Measurements from ENCODE around the gene CSMD2.
"Not testable (repeated sequence)": the region's sequence is repeated elsewhere in the genome, so short reads cannot be mapped to it uniquely, and the experiment has no call there.

CSMD2 gene

DNA sequence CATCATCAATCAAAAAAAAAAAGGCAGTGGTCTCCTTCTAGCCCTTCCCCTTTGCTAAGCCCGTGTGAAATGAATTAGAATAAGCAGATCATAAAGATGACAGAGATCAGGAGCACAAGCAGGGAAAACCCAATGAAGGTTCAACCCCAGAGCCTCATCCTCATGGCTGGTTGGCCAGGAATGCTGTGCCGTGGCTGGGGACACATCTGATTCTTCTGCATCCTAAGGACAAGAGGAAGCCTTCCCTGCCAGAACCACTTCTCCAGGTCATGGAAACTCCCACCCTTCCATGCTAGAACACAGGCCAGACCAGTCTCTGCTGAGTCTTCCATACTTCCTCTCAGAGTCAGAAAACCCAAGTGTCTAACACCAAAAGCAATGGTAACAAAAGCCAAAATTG, 81.1 kb downstream of the CSMD2 start:
- H3K27me3 ChIP-seq (ENCODE audit: control insufficient read depth, insufficient read depth, low read length): no peaks in the 10 kb centered on the region
- no peaks in the 10 kb centered on the region for H3K36me3 ChIP-seq (ENCODE audit: control insufficient read depth, insufficient read depth, low read length)
- H3K4me3 ChIP-seq (ENCODE audit: low read length): no peak overlapping the region
- no peak overlapping the region for H3K27ac ChIP-seq (ENCODE audit: low read depth, low read length)
- H3K9ac ChIP-seq (ENCODE audit: low read length): no peak overlapping the region
- H3K4me1 ChIP-seq (ENCODE audit: control insufficient read depth, insufficient read depth, low read length): no peaks in the 10 kb centered on the region

DNA sequence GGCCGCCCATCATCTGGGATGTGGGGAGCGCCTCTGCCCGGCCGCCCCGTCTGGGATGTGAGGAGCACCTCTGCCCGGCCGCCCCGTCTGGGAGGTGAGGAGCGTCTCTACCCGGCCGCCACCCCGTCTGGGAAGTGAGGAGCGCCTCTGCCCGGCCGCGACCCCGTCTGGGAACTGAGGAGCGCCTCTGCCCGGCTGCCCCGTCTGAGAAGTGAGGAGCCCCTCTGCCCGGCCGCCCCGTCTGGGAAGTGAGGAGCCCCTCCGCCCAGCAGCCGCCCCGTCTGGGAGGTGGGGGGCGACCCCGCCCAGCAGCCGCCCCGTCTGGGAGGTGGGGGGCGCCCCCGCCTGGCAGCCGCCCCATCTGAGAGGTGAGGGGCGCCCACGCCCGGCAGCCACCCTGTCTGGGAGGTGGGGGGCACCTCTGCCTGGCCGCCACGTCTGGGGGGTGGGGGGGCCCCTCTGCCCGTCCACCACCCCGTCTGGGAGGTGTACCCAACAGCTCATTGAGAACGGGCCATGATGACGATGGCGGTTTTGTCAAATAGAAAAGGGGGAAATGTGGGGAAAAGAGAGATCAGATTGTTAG, 82.9 kb downstream of the CSMD2 start:
- not testable (repeated sequence) for H3K4me3 ChIP-seq (ENCODE audit: low read length); H3K36me3 ChIP-seq (ENCODE audit: control insufficient read depth, insufficient read depth, low read length); H3K9ac ChIP-seq (ENCODE audit: low read length); H3K4me1 ChIP-seq (ENCODE audit: control insufficient read depth, insufficient read depth, low read length); H3K27me3 ChIP-seq (ENCODE audit: control insufficient read depth, insufficient read depth, low read length); H3K27ac ChIP-seq (ENCODE audit: low read depth, low read length)

DNA sequence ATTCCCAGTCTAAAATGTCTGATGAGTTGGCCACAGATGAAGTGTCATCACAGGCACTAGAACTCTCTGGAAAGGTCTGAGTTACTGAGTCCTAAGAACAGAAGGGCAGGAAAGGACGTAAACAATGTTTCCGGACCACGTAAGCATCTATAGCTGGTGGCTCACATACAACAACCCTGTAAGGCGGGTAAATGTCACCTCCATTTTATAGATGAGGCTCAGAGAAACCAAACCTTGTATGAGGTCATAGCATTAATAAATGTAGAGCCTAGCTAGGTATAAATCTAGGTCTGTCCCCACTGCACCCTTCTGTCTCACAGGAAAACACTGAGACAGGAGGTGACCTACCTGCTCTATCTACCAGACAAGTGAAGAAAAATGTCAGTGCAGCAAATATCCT, 86.6 kb downstream of the CSMD2 start:
- no peaks in the 10 kb centered on the region for H3K27me3 ChIP-seq (ENCODE audit: control insufficient read depth, insufficient read depth, low read length)
- H3K4me1 ChIP-seq (ENCODE audit: control insufficient read depth, insufficient read depth, low read length): no peaks in the 10 kb centered on the region
- no peak overlapping the region for H3K9ac ChIP-seq (ENCODE audit: low read length)
- no peak overlapping the region for H3K4me3 ChIP-seq (ENCODE audit: low read length)
- H3K36me3 ChIP-seq (ENCODE audit: control insufficient read depth, insufficient read depth, low read length): no peaks in the 10 kb centered on the region
- no peak overlapping the region for H3K27ac ChIP-seq (ENCODE audit: low read depth, low read length)

DNA sequence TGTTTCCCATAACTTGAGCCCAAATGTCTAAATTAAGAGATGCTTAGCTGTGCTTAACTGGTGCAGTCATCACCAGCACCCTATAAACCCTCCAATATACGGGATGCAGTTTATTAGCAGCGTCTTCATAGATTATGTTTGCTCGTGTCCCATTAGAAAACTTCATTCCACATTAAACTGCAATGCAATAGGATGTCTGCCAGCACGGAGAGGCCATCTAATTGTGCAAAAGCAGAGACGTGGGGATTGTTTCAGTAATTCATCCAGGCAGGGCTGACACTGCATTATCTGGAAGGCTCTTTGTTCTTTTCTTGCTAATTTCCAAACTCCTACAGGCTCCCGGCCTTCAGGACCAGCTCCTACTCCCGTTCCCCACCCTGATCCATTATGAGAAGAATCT, 89.5 kb downstream of the CSMD2 start:
- no peak overlapping the region for H3K27ac ChIP-seq (ENCODE audit: low read depth, low read length)
- H3K36me3 ChIP-seq (ENCODE audit: control insufficient read depth, insufficient read depth, low read length): no peaks in the 10 kb centered on the region
- H3K4me1 ChIP-seq (ENCODE audit: control insufficient read depth, insufficient read depth, low read length): no peaks in the 10 kb centered on the region
- no peak overlapping the region for H3K4me3 ChIP-seq (ENCODE audit: low read length)
- H3K27me3 ChIP-seq (ENCODE audit: control insufficient read depth, insufficient read depth, low read length): no peaks in the 10 kb centered on the region
- no peak overlapping the region for H3K9ac ChIP-seq (ENCODE audit: low read length)

DNA sequence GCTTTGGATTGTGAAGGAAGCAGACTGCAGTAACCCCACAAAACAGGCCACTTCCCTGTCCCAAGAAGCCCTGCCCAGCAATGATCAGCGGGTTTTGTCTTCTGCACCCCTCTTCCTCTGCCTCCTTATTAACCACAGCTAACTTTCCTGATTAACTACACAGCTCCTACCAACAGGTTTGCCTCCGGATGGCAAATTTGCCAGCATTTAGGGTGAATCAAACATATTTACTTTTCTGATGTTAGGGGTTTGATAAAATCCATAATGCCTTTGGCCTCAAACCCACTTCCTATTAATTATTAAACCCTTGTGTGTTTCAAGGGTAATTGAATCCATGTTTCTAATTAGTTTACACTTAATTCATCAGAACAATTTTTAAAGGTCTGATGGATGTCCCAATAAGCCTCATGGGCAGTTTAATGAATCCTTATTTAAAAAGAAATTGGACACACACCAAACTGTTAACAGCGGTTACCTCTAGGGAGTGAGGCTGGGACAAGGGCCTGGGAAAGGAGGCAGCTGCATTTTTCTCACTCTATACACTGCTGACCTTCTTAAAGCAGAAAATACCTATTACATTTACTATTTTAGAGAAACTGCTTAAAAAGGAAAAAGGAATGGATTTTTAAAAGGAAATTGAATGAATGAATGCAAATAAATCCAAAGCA, 91.9 kb downstream of the CSMD2 start:
- Histone ChIP-seq H3K9ac (ENCODE audit: low read length) (no peak overlapping the region), H3K4me3 (ENCODE audit: low read length) (no peak overlapping the region)

DNA sequence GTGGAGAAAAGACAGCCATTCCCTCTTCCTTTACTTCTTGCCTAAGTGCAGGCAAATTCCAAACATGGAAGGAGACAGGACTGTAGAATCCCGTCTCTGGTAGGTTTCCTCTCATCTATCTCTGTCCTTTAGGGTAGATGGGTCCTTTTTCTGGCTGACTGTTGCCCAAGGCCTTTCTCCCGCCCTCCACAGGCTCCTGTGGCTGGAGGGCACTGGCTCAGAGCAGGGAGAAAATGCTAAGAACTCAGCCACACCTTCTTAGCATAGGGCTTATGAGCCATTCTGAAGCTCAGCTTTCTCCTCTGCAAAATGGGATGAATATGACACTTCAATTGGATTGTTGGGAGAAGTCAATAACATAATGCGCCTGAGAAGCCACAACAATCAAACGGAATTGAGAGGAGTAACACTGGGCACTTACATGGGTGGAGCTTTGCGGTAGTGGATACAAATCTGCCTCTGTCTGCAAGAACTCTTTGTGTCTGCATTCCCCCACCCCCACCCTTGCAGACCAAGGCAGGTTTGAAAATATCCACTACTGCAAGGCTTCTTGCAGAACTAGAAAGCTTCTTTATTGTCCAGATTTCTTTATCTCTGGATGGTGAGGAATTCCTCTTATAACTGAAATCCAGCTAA, 94.7 kb downstream of the CSMD2 start:
- H3K36me3 ChIP-seq (ENCODE audit: control insufficient read depth, insufficient read depth, low read length): no peaks in the 10 kb centered on the region
- H3K9ac ChIP-seq (ENCODE audit: low read length): no peak overlapping the region
- no peak overlapping the region for H3K4me3 ChIP-seq (ENCODE audit: low read length)
- no peaks in the 10 kb centered on the region for H3K4me1 ChIP-seq (ENCODE audit: control insufficient read depth, insufficient read depth, low read length)
- no peaks in the 10 kb centered on the region for H3K27me3 ChIP-seq (ENCODE audit: control insufficient read depth, insufficient read depth, low read length)
- H3K27ac ChIP-seq (ENCODE audit: low read depth, low read length): no peak overlapping the region

More for the DNA sequence above, 91.9 kb downstream of the CSMD2 start:
- Histone ChIP-seq H3K27ac (ENCODE audit: low read depth, low read length) (no peak overlapping the region), H3K36me3 (ENCODE audit: control insufficient read depth, insufficient read depth, low read length) (no peaks in the 10 kb centered on the region), H3K4me1 (ENCODE audit: control insufficient read depth, insufficient read depth, low read length) (no peaks in the 10 kb centered on the region), H3K27me3 (ENCODE audit: control insufficient read depth, insufficient read depth, low read length) (no peaks in the 10 kb centered on the region)

DNA sequence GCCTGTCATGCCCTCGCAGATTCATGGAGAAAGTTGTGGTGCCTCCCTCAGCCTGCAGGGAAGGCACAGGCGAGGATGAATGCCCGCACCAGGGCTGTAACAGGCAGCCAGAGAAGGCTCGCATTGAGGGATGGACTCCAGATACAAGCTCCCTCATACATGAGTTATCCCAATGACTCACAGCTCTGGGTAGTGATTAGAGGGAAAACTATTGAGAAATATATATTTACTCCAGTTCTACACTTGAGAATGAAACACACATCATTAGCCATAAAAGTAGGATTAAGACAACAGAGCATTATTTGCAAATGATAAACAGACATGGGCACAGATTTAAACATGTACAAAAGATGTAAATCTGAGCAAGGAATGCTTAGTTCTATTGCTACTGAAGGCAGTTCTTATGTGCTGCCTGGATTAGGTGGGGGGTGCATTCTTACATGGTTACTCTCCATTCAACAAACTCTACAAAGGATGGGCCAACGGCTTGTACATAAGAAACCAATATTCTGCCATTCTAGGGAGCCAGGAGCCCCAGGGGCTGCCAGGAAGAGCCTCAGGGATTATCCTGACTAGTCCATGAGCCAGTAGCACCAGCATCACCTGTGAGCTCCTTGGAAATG, 97.9 kb downstream of the CSMD2 start:
- no peak overlapping the region for H3K27ac ChIP-seq (ENCODE audit: low read depth, low read length)
- no peak overlapping the region for H3K9ac ChIP-seq (ENCODE audit: low read length)

DNA sequence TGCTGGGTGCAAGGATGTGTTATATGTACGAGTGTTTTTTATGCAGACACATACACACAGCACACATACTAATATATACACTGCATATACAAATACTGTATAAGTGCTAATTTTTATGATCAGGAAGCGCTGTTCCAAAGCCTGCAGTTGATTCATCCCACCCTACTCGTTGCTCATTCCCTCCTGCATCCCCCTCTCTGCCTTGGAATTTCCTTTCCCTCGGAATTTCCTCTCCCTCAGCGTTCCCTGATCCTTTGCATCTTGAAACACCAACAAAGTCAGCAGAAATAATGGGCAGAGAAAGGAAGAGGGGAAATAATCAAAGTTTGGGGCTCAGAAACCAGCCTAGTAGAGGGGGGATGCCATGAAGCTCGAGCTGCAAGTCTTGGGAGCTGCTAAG, 98.9 kb downstream of the CSMD2 start:
- H3K27ac ChIP-seq (ENCODE audit: low read depth, low read length): no peak overlapping the region
- H3K4me3 ChIP-seq (ENCODE audit: low read length): no peak overlapping the region
- H3K4me1 ChIP-seq (ENCODE audit: control insufficient read depth, insufficient read depth, low read length): no peaks in the 10 kb centered on the region
- H3K36me3 ChIP-seq (ENCODE audit: control insufficient read depth, insufficient read depth, low read length): no peaks in the 10 kb centered on the region
- no peaks in the 10 kb centered on the region for H3K27me3 ChIP-seq (ENCODE audit: control insufficient read depth, insufficient read depth, low read length)
- H3K9ac ChIP-seq (ENCODE audit: low read length): no peak overlapping the region

More for the DNA sequence above, 97.9 kb downstream of the CSMD2 start:
- no peak overlapping the region for H3K4me3 ChIP-seq (ENCODE audit: low read length)
- H3K4me1 ChIP-seq (ENCODE audit: control insufficient read depth, insufficient read depth, low read length): no peaks in the 10 kb centered on the region
- H3K36me3 ChIP-seq (ENCODE audit: control insufficient read depth, insufficient read depth, low read length): no peaks in the 10 kb centered on the region
- H3K27me3 ChIP-seq (ENCODE audit: control insufficient read depth, insufficient read depth, low read length): no peaks in the 10 kb centered on the region

DNA sequence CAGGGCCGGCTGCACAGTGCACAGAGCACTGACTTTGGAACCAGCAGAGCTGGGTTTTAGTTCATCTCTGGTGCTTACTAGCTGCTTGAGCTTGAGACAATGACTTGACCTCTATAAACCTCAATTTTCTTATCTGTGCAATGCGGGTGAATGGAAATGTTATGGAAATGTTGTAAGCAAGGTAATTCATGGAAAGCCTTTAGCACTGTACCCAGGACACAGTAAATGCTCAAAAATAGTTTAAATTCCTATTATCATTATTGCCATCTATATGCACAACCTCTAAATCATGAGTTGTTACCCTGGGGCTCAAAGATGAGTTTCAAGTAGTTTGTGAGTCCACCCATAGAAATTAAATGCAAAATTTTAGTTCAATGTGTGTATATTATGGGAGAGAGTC, 99.5 kb downstream of the CSMD2 start:
- Histone ChIP-seq H3K9ac (ENCODE audit: low read length) (no peak overlapping the region), H3K36me3 (ENCODE audit: control insufficient read depth, insufficient read depth, low read length) (no peaks in the 10 kb centered on the region), H3K4me1 (ENCODE audit: control insufficient read depth, insufficient read depth, low read length) (no peaks in the 10 kb centered on the region), H3K27ac (ENCODE audit: low read depth, low read length) (no peak overlapping the region), H3K27me3 (ENCODE audit: control insufficient read depth, insufficient read depth, low read length) (no peaks in the 10 kb centered on the region), H3K4me3 (ENCODE audit: low read length) (no peak overlapping the region)

DNA sequence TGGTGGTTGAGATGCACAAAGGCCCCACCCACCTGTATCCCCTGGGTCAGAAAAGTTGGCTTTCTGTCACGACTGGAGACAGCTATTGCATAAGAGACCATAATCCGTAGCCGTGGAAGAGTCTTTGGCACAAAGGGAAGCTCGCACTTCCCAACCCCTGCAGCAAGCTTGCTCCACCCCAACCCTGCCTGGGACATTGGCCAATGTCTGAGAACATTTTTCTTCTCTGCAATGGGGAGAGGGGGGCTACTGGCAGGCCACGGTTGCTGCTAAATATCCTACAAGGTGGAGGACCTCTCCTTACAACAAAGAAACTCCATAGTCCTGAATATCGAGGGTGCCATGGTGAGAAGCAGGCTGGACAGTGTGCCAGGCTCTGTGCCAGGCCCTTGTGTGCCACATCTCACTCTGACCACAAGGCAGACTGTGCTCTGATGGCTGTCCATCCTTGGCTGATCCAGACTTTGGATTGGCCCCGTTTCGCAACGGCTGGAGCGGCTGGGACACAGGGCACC, 104.1 kb downstream of the CSMD2 start:
- Histone ChIP-seq H3K36me3 (ENCODE audit: control insufficient read depth, insufficient read depth, low read length) (no peaks in the 10 kb centered on the region), H3K9ac (ENCODE audit: low read length) (no peak overlapping the region), H3K4me3 (ENCODE audit: low read length) (no peak overlapping the region), H3K27me3 (ENCODE audit: control insufficient read depth, insufficient read depth, low read length) (no peaks in the 10 kb centered on the region), H3K4me1 (ENCODE audit: control insufficient read depth, insufficient read depth, low read length) (no peaks in the 10 kb centered on the region), H3K27ac (ENCODE audit: low read depth, low read length) (no peak overlapping the region)

DNA sequence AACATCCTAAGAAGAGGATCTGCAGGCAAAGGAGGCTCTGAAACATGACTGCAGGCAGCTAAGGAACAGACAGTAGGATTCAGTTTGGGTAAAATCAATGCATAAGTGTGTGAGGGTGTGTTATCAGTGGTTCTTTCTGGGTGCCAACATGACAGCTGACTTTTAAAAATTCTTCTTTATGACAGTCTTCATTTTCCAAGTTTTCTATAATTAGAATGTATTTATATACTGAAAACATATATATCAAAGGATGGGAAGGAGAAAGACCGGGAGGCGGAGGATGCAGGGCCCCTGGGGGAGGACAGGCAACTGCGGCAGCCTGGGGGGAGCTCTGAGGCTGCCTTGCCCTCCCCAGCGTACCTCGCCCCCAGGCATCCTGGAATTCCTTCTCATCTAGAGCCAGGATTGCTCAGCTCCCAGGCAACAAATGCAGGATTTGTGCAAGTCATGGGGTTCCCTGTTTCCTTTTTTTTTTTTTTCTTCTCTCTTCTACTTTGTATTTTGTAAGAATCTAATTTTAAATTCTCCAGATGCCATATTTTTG, 104.8 kb downstream of the CSMD2 start:
- H3K27ac ChIP-seq (ENCODE audit: low read depth, low read length): no peak overlapping the region
- H3K4me1 ChIP-seq (ENCODE audit: control insufficient read depth, insufficient read depth, low read length): no peaks in the 10 kb centered on the region
- H3K9ac ChIP-seq (ENCODE audit: low read length): no peak overlapping the region
- H3K36me3 ChIP-seq (ENCODE audit: control insufficient read depth, insufficient read depth, low read length): no peaks in the 10 kb centered on the region
- H3K4me3 ChIP-seq (ENCODE audit: low read length): no peak overlapping the region
- no peaks in the 10 kb centered on the region for H3K27me3 ChIP-seq (ENCODE audit: control insufficient read depth, insufficient read depth, low read length)

DNA sequence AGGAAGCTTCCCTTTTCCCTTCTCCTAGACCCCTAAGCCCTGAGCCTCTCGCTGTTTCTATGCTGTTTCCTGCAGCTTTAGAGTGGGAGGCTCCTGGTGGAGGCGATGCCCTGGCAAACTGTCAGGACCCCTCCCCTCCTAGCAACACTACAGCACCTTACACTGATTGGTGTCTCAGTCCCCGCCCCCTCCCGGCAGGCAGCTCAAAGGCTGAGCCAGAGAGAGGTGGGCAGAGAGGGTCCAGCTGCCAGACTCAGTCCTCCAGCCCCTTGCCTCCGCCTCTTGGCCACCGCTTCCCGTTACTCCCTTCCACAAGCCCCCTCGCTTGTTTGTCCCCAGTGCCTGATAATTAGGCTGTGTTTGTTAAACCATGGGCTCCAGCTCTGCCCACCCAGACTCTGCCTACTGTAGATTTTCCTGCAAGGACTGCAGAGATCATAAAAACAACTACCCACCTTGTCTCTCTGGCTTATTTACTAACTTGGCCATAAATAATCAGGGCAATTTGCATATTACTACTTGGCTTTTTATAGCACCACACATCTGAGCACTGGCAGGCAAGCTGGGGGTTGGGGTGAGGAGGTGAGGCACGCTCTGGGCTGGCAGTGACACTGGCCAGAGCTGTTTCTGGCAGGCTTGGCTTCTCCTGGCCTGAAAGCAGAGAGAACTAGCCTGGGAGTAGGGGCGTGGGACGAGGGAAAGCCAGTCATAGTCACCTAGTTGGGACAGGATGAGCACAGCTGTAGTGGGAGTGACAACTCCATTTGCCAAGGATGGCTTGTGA, 107.5 kb downstream of the CSMD2 start:
- H3K36me3 ChIP-seq (ENCODE audit: control insufficient read depth, insufficient read depth, low read length): no peaks in the 10 kb centered on the region
- no peak overlapping the region for H3K9ac ChIP-seq (ENCODE audit: low read length)
- H3K4me3 ChIP-seq (ENCODE audit: low read length): no peak overlapping the region
- H3K27ac ChIP-seq (ENCODE audit: low read depth, low read length): no peak overlapping the region
- no peaks in the 10 kb centered on the region for H3K27me3 ChIP-seq (ENCODE audit: control insufficient read depth, insufficient read depth, low read length)
- no peaks in the 10 kb centered on the region for H3K4me1 ChIP-seq (ENCODE audit: control insufficient read depth, insufficient read depth, low read length)
